ENCODE measurements around the gene CDH20.

CDH20 gene

DNA sequence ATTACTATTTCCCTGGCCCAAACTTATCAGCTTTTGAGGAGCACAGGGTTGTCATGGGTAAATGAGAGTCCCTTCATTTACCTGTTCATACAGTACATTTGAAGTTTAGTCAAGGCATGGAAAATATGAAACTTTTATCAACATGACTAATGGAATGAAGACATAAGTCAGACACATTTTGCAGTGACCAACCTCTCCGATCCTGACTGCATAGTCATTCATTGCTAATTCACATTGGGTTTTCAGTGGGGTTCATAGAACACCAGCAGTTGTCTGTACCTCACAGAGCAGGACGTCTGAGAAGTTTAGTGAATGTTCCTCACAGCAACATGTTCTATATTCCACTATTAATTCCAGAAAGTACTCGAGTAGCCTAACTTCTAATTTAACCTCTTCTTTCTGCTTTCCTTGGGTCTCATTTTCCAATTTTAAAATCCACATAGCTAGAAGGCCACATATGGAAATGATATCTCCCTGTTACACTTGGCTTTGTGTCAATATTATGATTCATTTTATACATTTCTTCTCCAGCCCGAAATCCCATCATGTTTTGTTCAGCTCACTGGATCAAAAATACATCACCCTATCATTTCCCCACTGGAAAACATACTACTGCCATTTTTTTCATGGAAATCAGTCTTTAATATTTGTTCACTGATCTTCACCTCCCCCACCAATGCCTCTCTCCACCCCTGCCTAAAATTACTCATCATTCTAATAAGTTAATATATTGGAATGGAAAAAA lies 65.9 kb downstream of the CDH20 start:
- no peak for TF ChIP-seq CTCF (conservative IDR thresholded peaks at IDR 0.05; ENCODE audit: low read length)
- H3K4me3 ChIP-seq (ENCODE audit: low read length): no peak overlapping the region
- DNase-seq (ENCODE audit: low read depth): peak; percentile 74

DNA sequence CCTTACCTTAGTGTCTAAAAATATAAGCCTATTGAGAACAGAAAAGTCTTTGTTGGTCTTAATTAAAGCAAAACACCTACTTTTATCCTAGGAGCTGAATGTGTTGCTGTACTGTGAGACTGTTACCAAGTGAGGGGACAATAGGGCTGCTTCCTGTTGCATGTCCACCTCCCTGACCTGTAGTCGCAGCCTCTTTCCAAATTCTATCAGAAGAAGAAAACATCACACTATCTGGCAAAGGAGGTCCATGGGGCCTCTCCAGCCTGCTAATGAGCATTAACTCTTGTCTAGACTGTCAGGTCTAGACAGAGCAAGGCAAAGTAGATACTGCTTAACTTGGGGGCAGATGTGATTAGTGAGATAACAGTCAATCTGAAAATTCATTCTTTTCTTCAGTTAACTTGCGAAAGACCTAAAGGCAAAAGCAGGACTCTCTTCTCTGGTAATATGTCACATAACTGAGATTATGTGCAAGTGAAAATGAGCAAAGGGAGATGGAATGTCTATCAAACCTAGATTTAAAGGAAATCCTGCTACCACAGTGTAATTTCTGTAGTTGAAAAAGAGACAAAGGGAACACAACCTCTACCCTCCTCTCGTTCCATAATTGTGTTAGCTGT lies 66.9 kb downstream of the CDH20 start:
- DNase-seq (ENCODE audit: low read depth): peak; percentile 12
- TF ChIP-seq CTCF (conservative IDR thresholded peaks at IDR 0.05; ENCODE audit: low read length): no peak
- H3K4me3 ChIP-seq (ENCODE audit: low read length): no peak overlapping the region

- peak; percentile 69 for DNase-seq (ENCODE audit: low read depth)
- no peak for TF ChIP-seq CTCF (conservative IDR thresholded peaks at IDR 0.05; ENCODE audit: low read length)
- H3K4me3 ChIP-seq (ENCODE audit: low read length): no peak overlapping the region
Measured at GRCh38 chr18:61400716-61401115, 67.5 kb downstream of the CDH20 start.

DNA sequence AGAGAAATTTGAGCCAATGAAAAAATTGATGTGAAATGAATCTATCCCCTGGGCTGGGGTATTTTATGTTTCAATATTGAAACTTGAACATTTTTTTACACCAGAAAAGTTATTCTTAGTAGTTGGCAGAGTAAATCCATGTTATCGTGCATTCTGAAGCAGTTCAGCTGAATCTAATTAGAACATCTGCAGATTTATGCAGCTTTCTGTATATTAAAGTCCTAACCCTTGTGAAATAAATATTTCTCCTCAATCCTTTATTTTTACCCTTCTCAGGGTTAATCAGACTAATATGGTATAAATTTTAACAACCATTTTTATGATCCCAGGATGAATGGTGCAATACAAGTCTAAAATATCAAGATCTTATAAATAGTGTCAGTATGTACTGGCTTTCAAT lies 69.5 kb downstream of the CDH20 start:
- TF ChIP-seq CTCF (conservative IDR thresholded peaks at IDR 0.05; ENCODE audit: low read length): no peak
- peak; percentile 56 for DNase-seq (ENCODE audit: low read depth)

GRCh38 chr18:61413396-61413795 lies 80.2 kb downstream of the CDH20 start:
- no peak for TF ChIP-seq CTCF (conservative IDR thresholded peaks at IDR 0.05; ENCODE audit: low read length)
- H3K4me3 ChIP-seq (ENCODE audit: low read length): no peak overlapping the region
- DNase-seq (ENCODE audit: low read depth): no peak

More for the DNA sequence above, 69.5 kb downstream of the CDH20 start:
- H3K4me3 ChIP-seq (ENCODE audit: low read length): no peak overlapping the region

DNA sequence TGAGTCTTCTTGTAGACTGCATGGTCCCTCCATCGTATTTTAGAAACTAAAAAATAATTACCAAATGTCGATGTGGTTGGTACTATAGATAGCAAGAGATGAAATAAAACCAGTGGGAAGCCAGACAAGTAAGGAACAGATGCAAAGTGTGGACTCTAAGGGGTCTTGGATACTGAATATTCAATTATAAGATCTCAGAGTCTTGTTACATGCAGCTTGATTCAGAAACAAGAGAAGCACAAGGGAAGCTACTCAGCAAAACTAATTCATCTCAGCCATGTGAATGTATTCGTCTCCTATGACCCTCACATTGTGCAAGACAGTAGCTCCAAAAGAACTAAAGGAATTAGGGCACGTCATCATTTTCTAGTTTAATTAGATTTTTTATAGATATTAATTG lies 80.9 kb downstream of the CDH20 start:
- TF ChIP-seq CTCF (conservative IDR thresholded peaks at IDR 0.05; ENCODE audit: low read length): no peak

GRCh38 chr18:61419763-61420162 lies 86.5 kb downstream of the CDH20 start:
- no peak for DNase-seq (ENCODE audit: low read depth)
- TF ChIP-seq CTCF (conservative IDR thresholded peaks at IDR 0.05; ENCODE audit: low read length): no peak
- no peak overlapping the region for H3K4me3 ChIP-seq (ENCODE audit: low read length)

More for the DNA sequence above, 80.9 kb downstream of the CDH20 start:
- no peak overlapping the region for H3K4me3 ChIP-seq (ENCODE audit: low read length)
- DNase-seq (ENCODE audit: low read depth): no peak
